NCI-H2196 (cell line): Measurements from ENCODE around the gene COG8.
A peak's percentile ranks its signal among the peaks of the same experiment; 100 is the strongest.
"Not testable (repeated sequence)": the region's sequence is repeated elsewhere in the genome, so short reads cannot be mapped to it uniquely, and the experiment has no call there.

Source experiments
- DNase-seq: peaks from one replicate; lab custom pipeline; 2025; ENCODE audit not compliant: unreplicated experiment; lab: John Stamatoyannopoulos, UW

COG8 gene

GRCh38 chr16:69294051-69294450 is 45.3 kb downstream of the COG8 start:
- no peak for DNase-seq

DNA sequence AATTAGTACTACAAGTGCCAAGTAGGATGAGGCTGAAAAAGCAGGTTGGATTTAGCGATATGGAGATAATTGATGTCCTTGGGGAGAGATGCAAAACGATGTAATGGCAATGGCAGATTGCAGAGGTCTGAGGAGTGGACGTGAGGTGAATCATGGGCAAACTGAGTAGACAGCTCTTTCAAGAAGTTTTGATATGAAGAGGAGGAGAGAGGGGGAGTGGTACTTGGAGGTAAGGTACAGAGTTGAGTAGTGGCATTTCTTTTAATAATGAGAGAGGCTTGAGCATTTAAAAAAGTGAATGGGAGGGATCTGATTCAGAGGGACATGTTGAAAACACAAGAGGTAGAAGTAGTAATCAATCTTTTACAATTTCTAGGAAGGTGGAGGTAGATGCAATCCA is 46.0 kb downstream of the COG8 start:
- DNase-seq, result no peak

DNA sequence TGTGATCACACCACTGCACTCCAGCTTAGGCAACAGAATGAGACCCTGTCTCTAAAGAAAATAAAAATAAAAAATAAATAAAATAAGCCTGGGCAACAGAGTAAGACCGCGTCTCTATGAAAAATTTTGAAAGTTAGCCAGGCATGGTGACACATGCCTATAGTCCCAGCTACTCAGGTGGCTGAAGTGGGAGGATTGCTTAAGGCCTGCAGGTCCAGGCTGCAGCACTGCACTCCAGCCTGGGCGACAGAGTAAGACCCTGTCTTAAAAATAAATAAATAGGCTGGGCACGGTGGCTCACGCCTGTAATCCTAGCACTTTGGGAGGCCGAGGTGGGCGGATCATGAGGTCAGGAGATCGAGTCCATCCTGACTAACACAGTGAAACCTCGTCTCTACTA is 47.7 kb downstream of the COG8 start:
- not testable (repeated sequence) for DNase-seq

GRCh38 chr16:69286941-69287713 is 52.2 kb downstream of the COG8 start:
- DNase-seq, result peak; percentile 47

DNA sequence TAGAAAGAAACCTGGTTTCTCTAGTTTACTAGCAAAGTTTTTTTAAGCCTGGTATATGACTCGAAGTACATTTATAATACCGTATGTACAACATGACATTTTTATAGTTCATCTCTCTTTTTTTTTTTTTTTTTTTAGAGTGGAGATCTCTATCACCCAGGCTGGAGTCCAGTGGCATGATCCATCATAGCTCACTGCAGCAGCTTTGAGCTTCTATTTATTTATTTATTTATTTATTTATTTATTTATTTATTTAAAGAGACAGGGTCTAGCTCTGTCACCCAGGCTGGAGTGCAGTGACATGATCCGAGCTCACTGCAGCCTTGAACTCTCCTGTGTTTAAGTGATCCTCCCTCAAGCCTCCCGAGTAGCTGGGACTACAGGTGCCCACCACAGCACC is 54.1 kb downstream of the COG8 start:
- DNase-seq, result no peak

GRCh38 chr16:69283851-69284250 is 55.5 kb downstream of the COG8 start:
- DNase-seq, result no peak

GRCh38 chr16:69277413-69277812 is 62.0 kb downstream of the COG8 start:
- DNase-seq, result no peak
